HEK293T (cell line): Measurements from ENCODE around the gene PGLYRP3.

Experiments used
- CTCF ChIA-PET: fragments of 350-600 bp; formaldehyde crosslinking; extraction: SDS; loops from one replicate; lab custom pipeline; 2021; ENCODE audit warnings: antibody characterized with exemption, inconsistent platforms; lab: Yijun Ruan, JAX
- POLR2A ChIA-PET: fragments of 350-600 bp; formaldehyde crosslinking; extraction: SDS; loops from one replicate; lab custom pipeline; 2020; ENCODE audit warnings: antibody characterized with exemption, inconsistent platforms; lab: Yijun Ruan, JAX
- DNase-seq: peaks from one replicate; pipeline ENCODE4 v3.0.0; 2012; ENCODE audit warnings: mixed read lengths; ENCODE audit errors: extremely low spot score
- ARNT ChIP-seq: fragments of 450-650 bp; IDR thresholded peaks from 2 replicates; pipeline ENCODE4 v1.6.1; 2017; ENCODE audit warnings: mild to moderate bottlenecking
- BHLHE40 ChIP-seq: fragments of 450-650 bp; IDR thresholded peaks from 2 replicates; pipeline ENCODE4 v1.6.1; 2016; ENCODE audit warnings: mild to moderate bottlenecking, moderate library complexity, borderline replicate concordance
- CTBP1 ChIP-seq: fragments of 450-650 bp; IDR thresholded peaks from 2 replicates; pipeline ENCODE4 v1.6.1; 2016; ENCODE audit warnings: borderline replicate concordance
- ELF4 ChIP-seq: fragments of 450-650 bp; IDR thresholded peaks from 2 replicates; pipeline ENCODE4 v1.6.1; 2017; ENCODE audit warnings: antibody characterized with exemption
- FOXA1 ChIP-seq: fragments of 450-650 bp; IDR thresholded peaks from 2 replicates; pipeline ENCODE4 v1.6.1; 2016; ENCODE audit warnings: mild to moderate bottlenecking
- FOXK2 ChIP-seq: fragments of 450-650 bp; IDR thresholded peaks from 2 replicates; pipeline ENCODE4 v1.6.1; 2016; ENCODE audit warnings: mild to moderate bottlenecking
- FOXM1 ChIP-seq: fragments of 450-650 bp; IDR thresholded peaks from 2 replicates; pipeline ENCODE4 v1.6.1; 2017; ENCODE audit warnings: mild to moderate bottlenecking, borderline replicate concordance
- HDGF ChIP-seq: fragments of 450-650 bp; IDR thresholded peaks from 2 replicates; pipeline ENCODE4 v1.6.1; 2017; ENCODE audit warnings: antibody characterized with exemption, borderline replicate concordance
- L3MBTL2 ChIP-seq: fragments of 450-650 bp; conservative IDR thresholded peaks from 2 replicates; pipeline ENCODE4 v1.6.1; 2016; ENCODE audit warnings: mild to moderate bottlenecking
- LEF1 ChIP-seq: fragments of 450-650 bp; IDR thresholded peaks from 2 replicates; pipeline ENCODE4 v1.6.1; 2017; ENCODE audit warnings: mild to moderate bottlenecking, borderline replicate concordance
- NFRKB ChIP-seq: fragments of 450-650 bp; IDR thresholded peaks from 2 replicates; pipeline ENCODE4 v1.6.1; 2016; ENCODE audit warnings: mild to moderate bottlenecking, moderate library complexity
- SP1 ChIP-seq: fragments of 450-650 bp; IDR thresholded peaks from 2 replicates; pipeline ENCODE4 v1.6.1; 2017
- SUZ12 ChIP-seq: fragments of 450-650 bp; IDR thresholded peaks from 2 replicates; pipeline ENCODE4 v1.6.1; 2016; ENCODE audit warnings: mild to moderate bottlenecking
- TARDBP ChIP-seq: fragments of 450-650 bp; IDR thresholded peaks from 2 replicates; pipeline ENCODE4 v1.6.1; 2016
- ZNF384 ChIP-seq: fragments of 450-650 bp; IDR thresholded peaks from 2 replicates; pipeline ENCODE4 v1.6.1; 2016
- TF ChIP-seq, protein P1 (sequence below): fragments of 450-650 bp; IDR thresholded peaks from 2 replicates; pipeline ENCODE4 v1.6.1; 2016

The PGLYRP3 gene

GRCh38 chr1:153343811-153344717 lies 31.3 kb upstream of the PGLYRP3 start:
- no peak for TF ChIP-seq NFRKB
- TF ChIP-seq TARDBP, result no peak
- CTCF ChIA-PET, result no interaction called here
- POLR2A ChIA-PET, result no interaction called here
- DNase-seq, result peak; percentile 4

DNA sequence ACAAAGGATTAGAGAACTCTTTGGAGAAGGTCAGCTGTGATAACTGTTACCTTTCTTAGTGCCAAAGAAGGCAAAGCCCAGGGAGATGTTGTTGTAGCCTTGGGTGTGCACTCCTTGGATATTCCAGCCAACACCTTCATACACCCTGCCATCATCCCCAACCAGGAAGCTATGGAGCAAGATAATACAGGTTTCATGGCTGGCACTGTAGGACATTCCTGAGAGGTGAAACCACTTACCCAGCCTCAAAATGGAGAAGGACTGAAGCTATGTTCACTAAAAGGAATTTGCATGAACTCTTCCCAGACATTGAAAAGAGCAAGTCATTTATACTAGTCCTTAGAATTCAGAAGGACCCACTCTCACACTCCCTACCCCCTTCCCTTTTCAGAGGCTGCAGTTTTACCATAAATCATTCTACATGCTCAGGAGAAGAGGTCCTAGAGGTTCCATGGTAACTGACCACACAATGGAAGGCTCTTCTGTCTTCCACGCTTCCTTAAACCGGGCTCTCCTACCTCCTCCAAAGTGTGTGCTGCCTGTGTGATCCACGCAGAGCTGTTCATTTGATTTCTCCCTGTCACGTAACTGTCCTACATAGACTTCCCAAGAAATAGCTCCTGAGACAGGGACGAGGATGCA lies 30.4 kb upstream of the PGLYRP3 start:
- ChIA-PET POLR2A (no interaction called here), CTCF (no interaction called here)
- DNase-seq, result no peak
- no peak for TF ChIP-seq FOXK2
- no peak for TF ChIP-seq L3MBTL2
- TF ChIP-seq ELF4, result no peak
- TF ChIP-seq, protein P1, sequence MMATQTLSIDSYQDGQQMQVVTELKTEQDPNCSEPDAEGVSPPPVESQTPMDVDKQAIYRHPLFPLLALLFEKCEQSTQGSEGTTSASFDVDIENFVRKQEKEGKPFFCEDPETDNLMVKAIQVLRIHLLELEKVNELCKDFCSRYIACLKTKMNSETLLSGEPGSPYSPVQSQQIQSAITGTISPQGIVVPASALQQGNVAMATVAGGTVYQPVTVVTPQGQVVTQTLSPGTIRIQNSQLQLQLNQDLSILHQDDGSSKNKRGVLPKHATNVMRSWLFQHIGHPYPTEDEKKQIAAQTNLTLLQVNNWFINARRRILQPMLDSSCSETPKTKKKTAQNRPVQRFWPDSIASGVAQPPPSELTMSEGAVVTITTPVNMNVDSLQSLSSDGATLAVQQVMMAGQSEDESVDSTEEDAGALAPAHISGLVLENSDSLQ, result no peak
- TF ChIP-seq FOXA1, result no peak
- TF ChIP-seq HDGF, result no peak
- TF ChIP-seq LEF1, result no peak
- no peak for TF ChIP-seq SUZ12
- no peak for TF ChIP-seq NFRKB
- TF ChIP-seq ZNF384, result no peak
- TF ChIP-seq CTBP1, result no peak
- TF ChIP-seq TARDBP, result no peak

DNA sequence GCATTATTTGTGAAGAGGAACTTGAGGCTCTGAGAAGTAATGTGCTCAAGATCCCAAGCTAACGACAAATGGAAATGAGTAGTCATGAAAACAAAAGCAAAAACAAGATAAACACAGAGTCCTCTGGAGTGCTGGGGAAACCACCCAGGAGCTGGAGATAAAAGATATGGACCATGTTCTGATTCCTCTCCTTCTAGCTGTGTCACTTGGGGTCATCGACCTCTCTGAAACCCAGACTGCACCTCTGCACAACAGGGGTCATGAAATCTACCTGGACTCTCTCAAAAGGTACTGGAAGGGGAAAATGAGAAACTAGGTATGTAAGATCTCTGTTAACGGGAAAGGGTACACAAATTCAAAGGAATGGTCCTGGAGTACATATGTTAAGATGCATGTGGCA lies 29.4 kb upstream of the PGLYRP3 start:
- POLR2A ChIA-PET, result no interaction called here
- CTCF ChIA-PET, result no interaction called here
- DNase-seq, result no peak

DNA sequence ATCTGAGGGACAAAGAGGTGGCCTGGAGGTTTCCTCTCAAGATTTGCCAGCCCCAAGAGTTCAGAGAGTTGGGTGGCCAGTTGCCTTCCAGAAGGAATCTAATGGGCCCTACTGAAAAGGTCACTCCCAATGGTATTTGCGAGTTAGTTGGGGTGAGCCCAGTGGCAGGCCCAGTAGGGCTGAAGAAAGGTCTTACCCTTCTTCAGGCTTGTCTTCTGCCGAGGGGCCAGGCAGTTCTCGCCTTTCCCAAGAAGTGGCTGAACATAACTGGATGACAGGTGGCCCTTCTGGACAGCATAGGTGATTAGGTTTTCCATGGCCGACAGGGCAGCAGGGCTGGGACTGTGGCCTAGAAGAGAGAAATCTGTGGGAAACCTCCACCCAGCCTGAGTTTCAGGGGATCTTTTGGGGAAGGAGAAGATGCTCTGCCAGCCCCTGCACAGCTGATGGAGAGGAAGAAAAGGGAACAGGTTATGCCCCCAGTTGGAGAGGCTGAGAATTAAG lies 28.7 kb upstream of the PGLYRP3 start:
- CTCF ChIA-PET, result no interaction called here
- POLR2A ChIA-PET, result no interaction called here
- no peak for TF ChIP-seq ELF4
- no peak for TF ChIP-seq FOXA1
- no peak for TF ChIP-seq SP1
- no peak for TF ChIP-seq FOXM1
- no peak for TF ChIP-seq TARDBP
- no peak for TF ChIP-seq CTBP1
- no peak for TF ChIP-seq BHLHE40
- no peak for TF ChIP-seq FOXK2
- no peak for TF ChIP-seq L3MBTL2
- TF ChIP-seq SUZ12, result no peak
- TF ChIP-seq HDGF, result no peak
- TF ChIP-seq, protein P1, result no peak
- no peak for TF ChIP-seq ZNF384
- no peak for TF ChIP-seq NFRKB
- no peak for TF ChIP-seq LEF1
- TF ChIP-seq ARNT, result no peak
- DNase-seq, result peak; percentile 2

More for the DNA sequence above, 29.4 kb upstream of the PGLYRP3 start:
- TF ChIP-seq HDGF (no peak), FOXM1 (no peak), TARDBP (no peak), BHLHE40 (no peak), LEF1 (no peak), FOXK2 (no peak), SP1 (no peak), NFRKB (no peak), ELF4 (no peak), ZNF384 (no peak), SUZ12 (no peak), FOXA1 (no peak), ARNT (no peak), CTBP1 (no peak), L3MBTL2 (no peak)
- TF ChIP-seq, protein P1, result no peak

DNA sequence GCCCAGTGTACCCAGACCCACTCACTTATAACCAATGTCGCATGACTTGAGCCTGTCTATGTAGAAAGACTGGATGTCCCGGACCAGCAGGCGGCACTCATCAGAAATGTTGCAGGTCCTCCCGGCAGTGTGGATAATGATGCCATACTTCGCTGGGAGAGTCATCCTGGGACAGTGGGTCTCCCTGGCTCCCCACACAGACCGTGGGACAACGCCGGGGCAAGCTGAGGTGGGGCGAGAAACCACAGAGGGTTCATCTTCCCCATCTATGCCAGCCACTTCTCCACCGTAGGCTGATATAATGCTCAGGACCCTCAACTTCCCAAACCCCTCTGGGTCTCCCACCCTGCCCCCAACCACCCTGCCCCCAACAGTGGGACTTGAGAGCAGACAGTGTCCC lies 27.6 kb upstream of the PGLYRP3 start:
- TF ChIP-seq ZNF384 (no peak), SP1 (no peak), BHLHE40 (no peak), ARNT (no peak), LEF1 (no peak), HDGF (no peak), SUZ12 (no peak), CTBP1 (no peak), TARDBP (no peak), FOXA1 (no peak), ELF4 (no peak), NFRKB (no peak)
- TF ChIP-seq, protein P1, result no peak
- CTCF ChIA-PET, result no interaction called here
- POLR2A ChIA-PET, result no interaction called here
- peak; percentile 4 for DNase-seq
